IPS-20b (cell line): ENCODE data around the gene PRSS36.

ENCODE experiments used
- H3K27ac ChIP-seq: one replicate; pipeline ENCODE4 v1.5.1; 2013; ENCODE audit warnings: low read length
- H3K27me3 ChIP-seq: 2 replicates; pipeline ENCODE4 v1.6.1; 2013; ENCODE audit warnings: mild to moderate bottlenecking, low read length, inconsistent platforms; ENCODE audit not compliant: insufficient read depth
- H3K36me3 ChIP-seq: 2 replicates; pipeline ENCODE4 v1.6.1; 2013; ENCODE audit warnings: low read depth, mild to moderate bottlenecking, inconsistent platforms, low read length, moderate library complexity; ENCODE audit not compliant: insufficient read depth
- H3K4me1 ChIP-seq: 2 replicates; pipeline ENCODE4 v1.6.1; 2013; ENCODE audit warnings: mild to moderate bottlenecking, control low read depth, inconsistent platforms, low read length, moderate library complexity; ENCODE audit not compliant: insufficient read depth
- H3K4me3 ChIP-seq: 2 replicates; pipeline ENCODE4 v1.5.1; 2013; ENCODE audit warnings: mild to moderate bottlenecking, low read length, inconsistent platforms
- H3K9ac ChIP-seq: 2 replicates; pipeline ENCODE4 v1.6.1; 2013; ENCODE audit warnings: low read depth, mild to moderate bottlenecking, inconsistent platforms, low read length, moderate library complexity
- H3K9me3 ChIP-seq: 2 replicates; pipeline ENCODE4 v1.6.1; 2013; ENCODE audit warnings: mild to moderate bottlenecking, low read depth, low read length, inconsistent platforms; ENCODE audit not compliant: insufficient read depth

The PRSS36 gene

DNA sequence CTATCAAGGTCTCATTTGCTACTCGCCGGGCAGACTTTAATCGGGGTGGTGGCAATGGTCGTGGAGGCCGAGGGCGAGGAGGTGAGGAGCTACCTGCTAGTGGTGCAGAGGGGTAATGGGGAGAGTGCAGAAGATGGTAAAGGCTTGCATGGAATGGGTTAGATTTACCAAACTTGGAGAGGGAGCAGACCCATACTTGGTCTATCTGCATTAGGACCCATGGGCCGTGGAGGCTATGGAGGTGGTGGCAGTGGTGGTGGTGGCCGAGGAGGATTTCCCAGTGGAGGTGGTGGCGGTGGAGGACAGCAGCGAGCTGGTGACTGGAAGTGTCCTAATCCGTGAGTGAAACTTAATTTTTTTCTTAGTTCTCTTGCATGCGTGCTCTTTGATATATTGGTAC lies 40.2 kb upstream of the PRSS36 start:
- no peak overlapping the region for H3K4me3 ChIP-seq

DNA sequence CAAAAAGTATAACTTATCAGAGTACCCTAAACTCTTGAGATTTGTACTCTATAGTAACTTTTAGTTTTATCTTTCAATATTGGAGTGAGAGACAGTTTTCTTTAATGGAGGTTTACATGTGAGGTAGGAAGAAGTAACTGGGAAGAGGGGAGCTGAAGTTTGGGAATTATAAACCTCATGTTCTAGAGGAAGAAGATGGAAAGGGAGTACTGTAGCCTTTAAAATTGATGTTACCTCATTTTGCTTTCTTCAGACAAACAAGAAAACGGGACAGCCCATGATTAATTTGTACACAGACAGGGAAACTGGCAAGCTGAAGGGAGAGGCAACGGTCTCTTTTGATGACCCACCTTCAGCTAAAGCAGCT lies 39.5 kb upstream of the PRSS36 start:
- Histone ChIP-seq H3K9ac (no peak overlapping the region), H3K27me3 (no peaks in the 10 kb centered on the region), H3K27ac (no peak overlapping the region), H3K4me3 (no peak overlapping the region), H3K4me1 (no peaks in the 10 kb centered on the region), H3K36me3 (peaks cover 100% of the 10 kb centered on the region), H3K9me3 (no peaks in the 10 kb centered on the region)

More for the DNA sequence above, 40.2 kb upstream of the PRSS36 start:
- H3K9me3 ChIP-seq = no peaks in the 10 kb centered on the region
- H3K36me3 ChIP-seq = peaks cover 100% of the 10 kb centered on the region
- no peak overlapping the region for H3K27ac ChIP-seq
- H3K27me3 ChIP-seq = no peaks in the 10 kb centered on the region
- no peaks in the 10 kb centered on the region for H3K4me1 ChIP-seq
- H3K9ac ChIP-seq = no peak overlapping the region

DNA sequence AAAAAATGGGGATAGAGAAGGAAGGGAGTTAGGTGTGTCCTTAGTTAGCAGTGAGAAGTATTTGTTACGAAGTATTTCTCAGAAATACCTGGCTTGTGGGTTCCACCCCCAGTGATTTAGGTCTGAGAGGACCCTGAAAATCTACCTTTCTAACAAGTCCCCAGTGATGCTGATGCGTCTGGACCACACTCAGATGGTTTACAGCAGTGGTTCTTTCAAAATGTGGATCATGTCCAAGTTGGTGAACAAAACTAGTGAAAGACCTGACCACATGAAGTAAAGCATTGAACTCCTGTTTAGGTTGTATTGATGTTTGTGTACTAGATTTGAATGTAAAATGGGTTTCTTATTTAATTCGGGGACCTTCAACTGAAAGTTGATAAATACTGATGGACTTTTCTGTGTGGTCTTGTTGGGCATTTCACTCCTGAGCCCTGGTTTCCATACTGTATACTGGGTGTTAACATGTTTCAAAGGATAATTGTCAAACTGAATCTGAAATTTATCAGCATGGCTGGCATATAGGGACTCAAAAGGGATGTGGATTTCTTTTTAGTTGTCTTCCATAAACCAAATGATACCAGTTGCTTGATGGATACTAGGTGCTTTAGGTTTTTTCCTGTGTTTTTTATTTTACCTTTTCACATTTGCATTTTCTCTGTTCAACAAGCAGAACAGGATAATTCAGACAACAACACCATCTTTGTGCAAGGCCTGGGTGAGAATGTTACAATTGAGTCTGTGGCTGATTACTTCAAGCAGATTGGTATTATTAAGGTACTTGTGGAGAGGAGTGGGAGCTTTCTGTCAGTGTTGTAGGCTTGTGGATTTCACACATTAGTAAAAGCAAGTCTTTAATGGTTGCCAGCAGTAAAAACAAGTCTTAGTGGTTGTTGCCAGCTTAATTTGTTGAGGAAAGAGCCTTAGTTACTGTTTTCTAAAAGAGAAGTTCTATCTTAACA lies 38.9 kb upstream of the PRSS36 start:
- H3K27me3 ChIP-seq = no peaks in the 10 kb centered on the region

GRCh38 chr16:31187808-31188189 lies 37.9 kb upstream of the PRSS36 start:
- no peaks in the 10 kb centered on the region for H3K4me1 ChIP-seq

More for the DNA sequence above, 38.9 kb upstream of the PRSS36 start:
- Histone ChIP-seq H3K9ac (no peak overlapping the region), H3K4me3 (no peak overlapping the region), H3K4me1 (no peaks in the 10 kb centered on the region), H3K36me3 (peaks cover 100% of the 10 kb centered on the region), H3K27ac (no peak overlapping the region), H3K9me3 (no peaks in the 10 kb centered on the region)

GRCh38 chr16:31186930-31187807 lies 37.3 kb upstream of the PRSS36 start:
- H3K27ac ChIP-seq = no peak overlapping the region
- H3K4me3 ChIP-seq = no peak overlapping the region
- peaks cover 100% of the 10 kb centered on the region for H3K36me3 ChIP-seq
- peaks cover 3% of the 10 kb centered on the region; the same call in 1 of the 2 replicates for H3K4me1 ChIP-seq
- H3K27me3 ChIP-seq = no peaks in the 10 kb centered on the region
- H3K9ac ChIP-seq = no peak overlapping the region
- H3K9me3 ChIP-seq = no peaks in the 10 kb centered on the region

More at GRCh38 chr16:31187808-31188189, 37.9 kb upstream of the PRSS36 start:
- Histone ChIP-seq H3K4me3 (no peak overlapping the region), H3K9me3 (no peaks in the 10 kb centered on the region), H3K27ac (no peak overlapping the region), H3K27me3 (no peaks in the 10 kb centered on the region), H3K9ac (no peak overlapping the region), H3K36me3 (peaks cover 100% of the 10 kb centered on the region)

DNA sequence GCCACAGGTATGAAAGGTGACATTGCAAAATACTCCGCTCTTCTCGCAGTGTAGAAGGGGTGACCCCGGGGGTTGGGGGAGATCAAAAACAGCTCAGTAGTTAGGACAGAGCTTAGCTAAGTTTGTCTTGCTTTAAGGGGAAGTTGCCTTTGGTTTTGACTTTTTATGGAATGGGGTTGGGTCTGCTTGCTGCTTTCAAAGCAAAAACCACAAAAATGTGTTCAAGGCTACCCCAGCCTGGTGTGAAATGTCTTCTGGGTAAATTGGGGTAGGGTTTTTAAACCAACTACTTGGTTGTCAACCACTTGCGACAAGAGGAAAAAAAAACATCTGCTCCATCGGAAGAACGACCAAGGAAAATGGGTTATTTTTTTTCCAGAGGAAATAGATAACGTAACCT lies 36.3 kb upstream of the PRSS36 start:
- Histone ChIP-seq H3K36me3 (peaks cover 100% of the 10 kb centered on the region), H3K4me1 (peaks cover 3% of the 10 kb centered on the region; the same call in 1 of the 2 replicates), H3K9ac (no peak overlapping the region), H3K27ac (no peak overlapping the region), H3K4me3 (no peak overlapping the region), H3K9me3 (no peaks in the 10 kb centered on the region), H3K27me3 (no peaks in the 10 kb centered on the region)

DNA sequence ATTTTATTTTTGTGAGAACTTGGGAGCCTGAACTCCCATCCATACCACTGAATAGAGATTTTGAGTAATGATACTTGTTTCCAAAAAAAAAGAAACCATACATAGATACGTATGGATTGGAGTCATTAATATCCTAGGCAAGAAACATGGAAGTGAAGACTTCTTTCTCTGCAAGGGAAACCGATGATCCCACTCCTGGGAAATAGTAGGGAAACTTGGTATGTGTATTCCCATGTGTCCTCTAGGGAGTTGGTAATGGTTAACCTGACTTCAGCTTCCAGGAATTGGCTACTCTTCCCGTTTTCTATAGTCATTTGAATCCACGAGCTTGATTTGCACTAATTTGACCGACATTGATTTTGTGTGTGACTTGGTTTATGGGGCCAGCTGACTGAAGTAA lies 35.5 kb upstream of the PRSS36 start:
- Histone ChIP-seq H3K4me1 (peaks cover 3% of the 10 kb centered on the region; the same call in 1 of the 2 replicates), H3K9ac (no peak overlapping the region), H3K27me3 (no peaks in the 10 kb centered on the region), H3K36me3 (peaks cover 94% of the 10 kb centered on the region), H3K9me3 (no peaks in the 10 kb centered on the region), H3K27ac (no peak overlapping the region), H3K4me3 (no peak overlapping the region)

DNA sequence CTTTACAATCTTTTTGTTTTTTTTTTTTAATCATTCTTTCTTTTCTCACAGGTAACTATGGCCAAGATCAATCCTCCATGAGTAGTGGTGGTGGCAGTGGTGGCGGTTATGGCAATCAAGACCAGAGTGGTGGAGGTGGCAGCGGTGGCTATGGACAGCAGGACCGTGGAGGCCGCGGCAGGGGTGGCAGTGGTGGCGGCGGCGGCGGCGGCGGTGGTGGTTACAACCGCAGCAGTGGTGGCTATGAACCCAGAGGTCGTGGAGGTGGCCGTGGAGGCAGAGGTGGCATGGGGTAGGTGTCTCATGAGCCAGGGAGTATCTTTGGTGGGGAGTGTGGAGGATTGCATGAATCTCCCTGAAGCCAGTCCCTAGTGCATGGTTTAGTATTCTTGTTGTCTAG lies 35.0 kb upstream of the PRSS36 start:
- Histone ChIP-seq H3K4me1 (peaks cover 3% of the 10 kb centered on the region; the same call in 1 of the 2 replicates), H3K36me3 (peaks cover 89% of the 10 kb centered on the region)

DNA sequence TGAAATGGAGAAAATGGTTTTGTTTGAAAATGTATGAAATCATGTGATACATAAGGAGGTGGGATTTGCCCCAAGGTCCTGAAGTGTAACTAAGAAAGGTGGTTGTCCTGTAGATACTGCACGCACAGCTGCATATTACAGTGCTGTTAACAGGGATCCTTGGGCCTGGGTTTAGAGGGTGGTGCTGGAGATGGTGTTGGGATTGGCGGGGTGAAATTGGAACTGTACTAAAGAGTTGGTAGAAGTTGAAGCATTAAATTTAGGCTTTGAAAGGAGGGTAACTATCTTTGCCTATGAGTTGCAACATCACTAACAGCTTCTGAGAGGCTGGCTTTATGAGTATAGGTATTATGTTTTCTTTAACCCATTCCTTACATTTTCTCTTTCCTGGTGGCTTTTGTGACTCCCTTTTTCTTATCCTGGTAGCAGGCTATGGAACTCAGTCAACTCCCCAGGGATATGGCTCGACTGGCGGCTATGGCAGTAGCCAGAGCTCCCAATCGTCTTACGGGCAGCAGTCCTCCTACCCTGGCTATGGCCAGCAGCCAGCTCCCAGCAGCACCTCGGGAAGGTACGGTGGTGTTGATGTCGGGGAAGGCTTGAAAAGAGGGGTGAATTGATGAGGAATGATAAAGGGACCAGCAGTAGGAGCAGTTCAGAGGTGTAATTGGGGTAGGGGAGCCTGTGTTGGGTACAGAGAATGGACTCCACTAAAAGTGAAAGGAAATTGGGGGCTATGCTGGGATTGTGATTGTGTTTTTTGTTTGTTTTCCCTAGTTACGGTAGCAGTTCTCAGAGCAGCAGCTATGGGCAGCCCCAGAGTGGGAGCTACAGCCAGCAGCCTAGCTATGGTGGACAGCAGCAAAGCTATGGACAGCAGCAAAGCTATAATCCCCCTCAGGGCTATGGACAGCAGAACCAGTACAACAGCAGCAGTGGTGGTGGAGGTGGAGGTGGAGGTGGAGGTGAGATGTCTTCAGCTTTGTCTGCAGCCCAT lies 33.9 kb upstream of the PRSS36 start:
- Histone ChIP-seq H3K9me3 (no peaks in the 10 kb centered on the region), H3K27me3 (no peaks in the 10 kb centered on the region), H3K9ac (no peak overlapping the region), H3K4me1 (peaks cover 7% of the 10 kb centered on the region), H3K4me3 (peak overlapping the region; percentile 100; the same call in 1 of the 2 replicates), H3K36me3 (peaks cover 78% of the 10 kb centered on the region), H3K27ac (no peak overlapping the region)

More for the DNA sequence above, 35.0 kb upstream of the PRSS36 start:
- Histone ChIP-seq H3K4me3 (no peak overlapping the region), H3K27ac (no peak overlapping the region), H3K9ac (no peak overlapping the region), H3K9me3 (no peaks in the 10 kb centered on the region), H3K27me3 (no peaks in the 10 kb centered on the region)

GRCh38 chr16:31182391-31182790 lies 32.5 kb upstream of the PRSS36 start:
- Histone ChIP-seq H3K27me3 (no peaks in the 10 kb centered on the region), H3K36me3 (peaks cover 64% of the 10 kb centered on the region), H3K27ac (no peak overlapping the region), H3K9ac (peak overlapping the region; percentile 99), H3K9me3 (no peaks in the 10 kb centered on the region), H3K4me3 (peak overlapping the region; percentile 100), H3K4me1 (peaks cover 7% of the 10 kb centered on the region)
